ENCODE data around the gene LRRN2.

DNA sequence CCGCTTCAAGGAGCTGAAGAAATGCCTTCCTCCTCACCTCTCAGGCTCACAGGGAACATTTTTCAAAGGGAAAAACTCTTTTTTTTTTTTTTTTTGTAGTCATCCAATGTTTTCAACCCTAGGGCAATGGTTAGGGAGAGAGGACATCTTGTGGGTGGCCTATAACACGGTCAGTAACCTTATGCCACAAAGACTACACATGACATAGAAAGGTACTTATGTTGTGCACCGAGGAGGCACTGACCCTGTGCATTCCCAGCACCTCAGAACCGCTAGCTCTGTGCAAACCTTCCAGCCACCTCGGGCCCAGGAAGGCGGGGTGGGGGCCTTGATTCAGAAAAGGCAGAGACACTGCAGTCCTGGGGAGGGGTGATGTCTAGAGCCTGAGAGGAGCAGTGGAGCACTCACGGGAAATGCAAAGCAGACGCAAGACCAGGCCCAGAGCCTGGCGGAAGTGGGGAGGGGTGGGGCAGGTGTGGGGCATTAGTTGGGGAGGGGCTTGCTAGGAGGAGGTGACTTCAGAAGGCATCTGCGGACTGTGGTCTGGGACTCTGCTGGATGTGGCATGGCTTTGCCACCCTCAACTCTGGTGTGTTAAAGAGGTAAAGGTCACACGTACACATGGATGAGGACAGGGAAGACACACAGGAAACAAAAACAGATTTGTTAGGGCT lies 100.7 kb downstream of the LRRN2 start:
- TF ChIP-seq, protein P1, sequence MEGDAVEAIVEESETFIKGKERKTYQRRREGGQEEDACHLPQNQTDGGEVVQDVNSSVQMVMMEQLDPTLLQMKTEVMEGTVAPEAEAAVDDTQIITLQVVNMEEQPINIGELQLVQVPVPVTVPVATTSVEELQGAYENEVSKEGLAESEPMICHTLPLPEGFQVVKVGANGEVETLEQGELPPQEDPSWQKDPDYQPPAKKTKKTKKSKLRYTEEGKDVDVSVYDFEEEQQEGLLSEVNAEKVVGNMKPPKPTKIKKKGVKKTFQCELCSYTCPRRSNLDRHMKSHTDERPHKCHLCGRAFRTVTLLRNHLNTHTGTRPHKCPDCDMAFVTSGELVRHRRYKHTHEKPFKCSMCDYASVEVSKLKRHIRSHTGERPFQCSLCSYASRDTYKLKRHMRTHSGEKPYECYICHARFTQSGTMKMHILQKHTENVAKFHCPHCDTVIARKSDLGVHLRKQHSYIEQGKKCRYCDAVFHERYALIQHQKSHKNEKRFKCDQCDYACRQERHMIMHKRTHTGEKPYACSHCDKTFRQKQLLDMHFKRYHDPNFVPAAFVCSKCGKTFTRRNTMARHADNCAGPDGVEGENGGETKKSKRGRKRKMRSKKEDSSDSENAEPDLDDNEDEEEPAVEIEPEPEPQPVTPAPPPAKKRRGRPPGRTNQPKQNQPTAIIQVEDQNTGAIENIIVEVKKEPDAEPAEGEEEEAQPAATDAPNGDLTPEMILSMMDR (IDR thresholded peaks at IDR 0.05) = no peak
- TF ChIP-seq POLR2A (IDR thresholded peaks at IDR 0.05) (no peak), EP300 (IDR thresholded peaks at IDR 0.05) (no peak), POLR2AphosphoS5 (IDR thresholded peaks at IDR 0.05) (no peak)

Measured in gastroesophageal sphincter (tissue), 3 donors.